ENCODE results near the gene SMAD5. TPM values are rescaled to one million over a fixed set of nuclear protein-coding genes. Genes with fewer than 3 reads are reported as not detected.

SMAD5 gene
- total RNA-seq, 1 experiment from 2014 or later = 64.3 TPM

GRCh38 chr5:136212252-136212721, 79.6 kb downstream of the SMAD5 start (continued):
- TF ChIP-seq POLR2A (IDR thresholded peaks at IDR 0.05; ENCODE audit: borderline replicate concordance, extremely low read depth, insufficient read depth, insufficient read length) (no peak), EGR1 (IDR thresholded peaks at IDR 0.05; ENCODE audit: low read depth) (no peak), CEBPB (IDR thresholded peaks at IDR 0.05; ENCODE audit: low read depth) (no peak), FOSL1 (IDR thresholded peaks at IDR 0.05; ENCODE audit: low read depth) (no peak)

- no peaks in the 10 kb centered on the region for H3K9me2 ChIP-seq (ENCODE audit: insufficient read depth)
- ATAC-seq (no peak), DNase-seq (ENCODE audit: low read depth, low spot score) (no peak)
- no peaks in the 10 kb centered on the region for H3K4me1 ChIP-seq (ENCODE audit: control insufficient read depth in 1 of 2, insufficient read depth in 2 of 2, low read length in 2 of 2)
- H3K36me3 ChIP-seq (ENCODE audit: control insufficient read depth in 1 of 2, insufficient read depth in 2 of 2, low read length in 2 of 2) = no peaks in the 10 kb centered on the region
- H3K4me2 ChIP-seq (ENCODE audit: low read length) = no peak overlapping the region
- H3K9ac ChIP-seq (ENCODE audit: low read length) = no peak overlapping the region
- H4K20me1 ChIP-seq (ENCODE audit: insufficient read depth) = no peaks in the 10 kb centered on the region
- H3K27me3 ChIP-seq (ENCODE audit: insufficient read depth, low read length) = no peaks in the 10 kb centered on the region
- H3K4me3 ChIP-seq (replicated peaks in 1 of 2; ENCODE audit: low read depth in 1 of 2, low read length in 2 of 2) = no peak overlapping the region
- no peak overlapping the region for H3K27ac ChIP-seq (ENCODE audit: low read depth, low read length)
- BruUV-seq (replicated peaks) = no TSS peak
- ChIA-PET POLR2A (no interaction called here), RAD21 (ENCODE audit: low non-redundant PET in 1 of 2, low total read pairs in 2 of 2, uncharacterized antibody in 2 of 2, unreplicated experiment in 2 of 2) (no interaction called here), CTCF (interaction anchor here (1.7 kb wide), 1 partner anchor 323 kb away, joined by 3 read pairs; no protein-coding TSS in a partner anchor)
- no peaks in the 10 kb centered on the region for H3K79me2 ChIP-seq (ENCODE audit: insufficient read depth, low read length)
- H3K9me3 ChIP-seq (ENCODE audit: control insufficient read depth in 1 of 2, insufficient read depth in 1 of 2, low read depth in 1 of 2, low read length in 2 of 2) = no peaks in the 10 kb centered on the region
- intact Hi-C loops (cut with micrococcal nuclease) = loop anchor here (5.0 to 10.0 kb wide), 2 partner anchors 152 to 269 kb away; no protein-coding TSS in a partner anchor
- no peak overlapping the region for H2AFZ ChIP-seq (ENCODE audit: low read depth, low read length, poor library complexity, severe bottlenecking)
- TF ChIP-seq YY1 (IDR thresholded peaks at IDR 0.05; ENCODE audit: extremely low read depth, insufficient replicate concordance, low read depth, low read length) (no peak), POLR2AphosphoS5 (IDR thresholded peaks at IDR 0.05; ENCODE audit: low read depth, low read length) (no peak), SRF (IDR thresholded peaks at IDR 0.05; ENCODE audit: low read depth) (no peak), ZBTB33 (IDR thresholded peaks at IDR 0.05; ENCODE audit: extremely low read depth, insufficient replicate concordance, low read length) (no peak), ZFX (IDR thresholded peaks at IDR 0.05) (no peak), SIN3A (IDR thresholded peaks at IDR 0.05; ENCODE audit: low read depth) (no peak), SP1 (IDR thresholded peaks at IDR 0.05; ENCODE audit: low read depth) (no peak), ELF1 (IDR thresholded peaks at IDR 0.05; ENCODE audit: borderline replicate concordance, low read depth) (no peak), EZH2phosphoT487 (IDR thresholded peaks at IDR 0.05; ENCODE audit: borderline replicate concordance) (no peak), CTCF (IDR thresholded peaks at IDR 0.05 in 2 of 3, conservative IDR thresholded peaks at IDR 0.05 in 1 of 3; ENCODE audit: borderline replicate concordance in 1 of 3, insufficient read depth in 1 of 3, low read depth in 2 of 3, low read length in 2 of 3) (no peak), MAX (IDR thresholded peaks at IDR 0.05) (no peak), EGR1 (IDR thresholded peaks at IDR 0.05; ENCODE audit: low read depth) (no peak), CBX3 (IDR thresholded peaks at IDR 0.05; ENCODE audit: low read depth) (no peak), ZNF274 (IDR thresholded peaks at IDR 0.05; ENCODE audit: low read depth, low read length) (no peak), FOSL1 (IDR thresholded peaks at IDR 0.05; ENCODE audit: low read depth) (no peak), TCF7L2 (IDR thresholded peaks at IDR 0.05; ENCODE audit: borderline replicate concordance, extremely low read depth, insufficient read depth, insufficient read length) (no peak), POLR2A (IDR thresholded peaks at IDR 0.05; ENCODE audit: borderline replicate concordance, extremely low read depth, insufficient read depth, insufficient read length) (no peak), EZH2 (IDR thresholded peaks at IDR 0.05) (no peak), RAD21 (IDR thresholded peaks at IDR 0.05; ENCODE audit: low read depth) (no peak)
Observed at GRCh38 chr5:136213919-136214493, 81.4 kb downstream of the SMAD5 start.
